Activated naive CD8-positive, alpha-beta T cell treated with anti-CD3 and anti-CD28 coated beads, Interleukin-2, amount 10 ng/mL, durations not matched to agents 7 days and 5 days (primary cell): Measurements from ENCODE around the gene GPS2. TPM values are rescaled to one million over a fixed set of nuclear protein-coding genes. Genes with fewer than 3 reads are reported as not detected.

Experiments
- ATAC-seq: fragments of 150-1000 bp; cut with Tn5 transposase; one replicate; pipeline ENCODE4 v1.10.0; 2021; ENCODE audit warnings: low read depth, moderate library complexity
- POLR2A ChIA-PET: fragments of 350-600 bp; sonication (Branson Sonifier 250); formaldehyde crosslinking; loops from one replicate; lab custom pipeline; 2021; ENCODE audit warnings: antibody characterized with exemption; lab: Charles Lee
- DNase-seq: peaks from one replicate; pipeline ENCODE4 v3.0.0; 2021
- H3K27ac Mint-ChIP-seq: one replicate; pipeline ENCODE4 v1.8.0; 2022; ENCODE audit warnings: mild to moderate bottlenecking, mixed read lengths
- H3K27me3 Mint-ChIP-seq: one replicate; pipeline ENCODE4 v1.8.0; 2022; ENCODE audit warnings: mild to moderate bottlenecking, moderate library complexity, mixed read lengths
- H3K36me3 Mint-ChIP-seq: one replicate; pipeline ENCODE4 v1.8.0; 2021; ENCODE audit warnings: mild to moderate bottlenecking, mixed read lengths
- H3K4me1 Mint-ChIP-seq: one replicate; pipeline ENCODE4 v1.8.0; 2021; ENCODE audit warnings: mixed read lengths
- H3K4me3 Mint-ChIP-seq: one replicate; pipeline ENCODE4 v1.8.0; 2022; ENCODE audit warnings: mild to moderate bottlenecking, moderate library complexity, mixed read lengths
- H3K9me3 Mint-ChIP-seq: one replicate; pipeline ENCODE4 v1.8.0; 2021; ENCODE audit warnings: mixed read lengths
- total RNA-seq, 2 experiments: library from RNA; stranded (reverse); gene quantifications; one replicate each; pipeline ENCODE4 v1.2.3, GENCODE V29; 2021

GPS2 gene
- total RNA-seq, 2 experiments from 2014 or later, result 97.1 to 98.5 TPM

GRCh38 chr17:7281074-7281952 is 33.8 kb downstream of the GPS2 start, which contains the start of gene SLC2A4:
Gene SLC2A4, plus strand, starts transcription at chr17:7281718. Its CDS starts 217 bp downstream, at chr17:7281935.
- H3K9me3 Mint-ChIP-seq, result no peaks in the 10 kb centered on the region
- peaks cover 14% of the 10 kb centered on the region for H3K4me1 Mint-ChIP-seq
- no peaks in the 10 kb centered on the region for H3K36me3 Mint-ChIP-seq
- POLR2A ChIA-PET, result interaction anchor here (0.7 to 2.7 kb wide), 8 partner anchors 11 to 407 kb away, joined by 3 to 7 read pairs (median 4); partner anchors contain the start of genes ACADVL, ACAP1, DLG4 and WRAP53
- ATAC-seq (peak; percentile 74), DNase-seq (peak; percentile 89)
- no peak within 1 kb of the TSS for H3K27ac Mint-ChIP-seq
- H3K27me3 Mint-ChIP-seq, result peaks cover 30% of the 10 kb centered on the region
- peak within 1 kb of the TSS; percentile 80 for H3K4me3 Mint-ChIP-seq

GRCh38 chr17:7280519-7281073 is 34.6 kb downstream of the GPS2 start:
- peak; percentile 90 for DNase-seq
- Mint-ChIP-seq H3K27ac (no peak overlapping the region), H3K4me3 (peak overlapping the region; percentile 80), H3K9me3 (no peaks in the 10 kb centered on the region), H3K36me3 (no peaks in the 10 kb centered on the region), H3K4me1 (peaks cover 14% of the 10 kb centered on the region), H3K27me3 (peaks cover 28% of the 10 kb centered on the region)
- peak; percentile 75 for ATAC-seq
- POLR2A ChIA-PET, result interaction anchor here (0.5 to 2.7 kb wide), 8 partner anchors 12 to 407 kb away, joined by 3 to 7 read pairs (median 5); partner anchors contain the start of genes ACADVL, DLG4 and WRAP53

GRCh38 chr17:7279448-7279847 is 35.7 kb downstream of the GPS2 start:
- POLR2A ChIA-PET, result interaction anchor here (0.6 kb wide), 1 partner anchor 482 kb away, joined by 5 read pairs; no protein-coding TSS in a partner anchor
- ATAC-seq (no peak), DNase-seq (no peak)
- Mint-ChIP-seq H3K9me3 (no peaks in the 10 kb centered on the region), H3K4me3 (no peak overlapping the region), H3K27me3 (peaks cover 28% of the 10 kb centered on the region), H3K4me1 (peaks cover 14% of the 10 kb centered on the region), H3K27ac (no peak overlapping the region), H3K36me3 (no peaks in the 10 kb centered on the region)

- POLR2A ChIA-PET, result interaction anchor here (1.3 kb wide), 1 partner anchor 128 kb away, joined by 3 read pairs; the partner anchor contains the start of gene PLSCR3
- Mint-ChIP-seq H3K9me3 (no peaks in the 10 kb centered on the region), H3K36me3 (no peaks in the 10 kb centered on the region), H3K4me3 (no peak overlapping the region), H3K27ac (no peak overlapping the region), H3K4me1 (peaks cover 18% of the 10 kb centered on the region), H3K27me3 (peaks cover 33% of the 10 kb centered on the region)
- ATAC-seq, result no peak
- DNase-seq, result no peak
Measured at GRCh38 chr17:7266784-7267183, 48.4 kb downstream of the GPS2 start.

- Mint-ChIP-seq H3K27ac (peak overlapping the region; percentile 60), H3K4me3 (peak overlapping the region; percentile 77)
Measured at GRCh38 chr17:7263801-7264078, 51.4 kb downstream of the GPS2 start.

GRCh38 chr17:7262935-7263800 is 52.0 kb downstream of the GPS2 start:
- Mint-ChIP-seq H3K9me3 (no peaks in the 10 kb centered on the region), H3K27me3 (peaks cover 33% of the 10 kb centered on the region), H3K36me3 (no peaks in the 10 kb centered on the region), H3K4me3 (peak overlapping the region; percentile 77), H3K27ac (peak overlapping the region; percentile 53), H3K4me1 (peaks cover 22% of the 10 kb centered on the region)
- DNase-seq (peak; percentile 41), ATAC-seq (peak; percentile 16)
- POLR2A ChIA-PET, result no interaction called here

More at GRCh38 chr17:7263801-7264078, 51.4 kb downstream of the GPS2 start:
- no peak for DNase-seq
- Mint-ChIP-seq H3K4me1 (peaks cover 22% of the 10 kb centered on the region), H3K36me3 (no peaks in the 10 kb centered on the region), H3K9me3 (no peaks in the 10 kb centered on the region), H3K27me3 (peaks cover 33% of the 10 kb centered on the region)
- no peak for ATAC-seq
- POLR2A ChIA-PET, result no interaction called here

Other genes with a start within 250 kb of the GPS2 start
- gene CLEC10A, start 235.1 kb downstream of the GPS2 start, total RNA-seq, result under 1 TPM; 0.45 to 0.64 TPM
- not detected for gene ASGR2, start 200.5 kb downstream of the GPS2 start, total RNA-seq
- gene ASGR1, start 136.0 kb downstream of the GPS2 start, total RNA-seq, result 1 to 10 TPM; 1.1 to 1.5 TPM
- 10 to 100 TPM; 21.2 to 22.4 TPM for gene DLG4, start 95.5 kb downstream of the GPS2 start, total RNA-seq
- 100 to 1,000 TPM; 417 to 434 TPM for gene ACADVL, start 95.4 kb downstream of the GPS2 start, total RNA-seq
- 10 to 100 TPM; 62.1 to 67.3 TPM for gene DVL2, start 80.8 kb downstream of the GPS2 start, total RNA-seq
- 10 to 100 TPM; 49.9 to 50.4 TPM for gene PHF23, start 75.9 kb downstream of the GPS2 start, total RNA-seq
- gene GABARAP, start 72.9 kb downstream of the GPS2 start, total RNA-seq, result 100 to 1,000 TPM; 244 to 251 TPM
- 100 to 1,000 TPM; 157 to 160 TPM for gene CTDNEP1, start 63.6 kb downstream of the GPS2 start, total RNA-seq
- 10 to 100 TPM; 49.5 to 52.0 TPM for gene ELP5, start 63.1 kb downstream of the GPS2 start, total RNA-seq
- gene CLDN7, start 52.9 kb downstream of the GPS2 start, total RNA-seq, result 1 to 10 TPM; 1.7 to 2.6 TPM
- not detected for gene SLC2A4, start 33.6 kb downstream of the GPS2 start, total RNA-seq
- 1 to 10 TPM in 1 of 2 experiments, under 1 TPM in 1; 0.37 to 1.2 TPM for gene YBX2, start 20.7 kb downstream of the GPS2 start, total RNA-seq
- gene EIF5A, start 7.7 kb downstream of the GPS2 start, total RNA-seq, result 100 to 1,000 TPM; 420 to 451 TPM
- 10 to 100 TPM; 53.4 to 58.6 TPM for gene NEURL4, start 14.0 kb upstream of the GPS2 start, total RNA-seq
- 100 to 1,000 TPM; 710 to 756 TPM for gene ACAP1, start 21.2 kb upstream of the GPS2 start, total RNA-seq
- 1 to 10 TPM; 8.1 to 8.7 TPM for gene KCTD11, start 36.8 kb upstream of the GPS2 start, total RNA-seq
- not detected for gene TMEM95, start 39.8 kb upstream of the GPS2 start, total RNA-seq
- gene TNK1, start 65.7 kb upstream of the GPS2 start, total RNA-seq, result 1 to 10 TPM; 5.2 to 6.5 TPM
- gene PLSCR3, start 79.2 kb upstream of the GPS2 start, total RNA-seq, result 10 to 100 TPM; 79.3 to 82.1 TPM
- 10 to 100 TPM; 52.9 to 55.6 TPM for gene TMEM256, start 88.7 kb upstream of the GPS2 start, total RNA-seq
- 1 to 10 TPM; 8.0 to 8.7 TPM for gene NLGN2, start 92.5 kb upstream of the GPS2 start, total RNA-seq
- not detected for gene SPEM1, start 105.0 kb upstream of the GPS2 start, total RNA-seq
- not detected for gene SPEM2, start 110.3 kb upstream of the GPS2 start, total RNA-seq
- gene SPEM3, start 113.5 kb upstream of the GPS2 start, total RNA-seq, result not detected
- gene TMEM102, start 120.1 kb upstream of the GPS2 start, total RNA-seq, result 10 to 100 TPM; 15.7 to 17.7 TPM
- gene FGF11, start 124.2 kb upstream of the GPS2 start, total RNA-seq, result 10 to 100 TPM; 25.4 to 28.5 TPM
- 10 to 100 TPM; 15.2 to 15.7 TPM for gene CHRNB1, start 129.7 kb upstream of the GPS2 start, total RNA-seq
- gene ZBTB4, start 164.3 kb upstream of the GPS2 start, total RNA-seq, result 10 to 100 TPM; 56.0 to 58.6 TPM
- not detected for gene SLC35G6, start 166.1 kb upstream of the GPS2 start, total RNA-seq
- gene POLR2A, start 169.0 kb upstream of the GPS2 start, total RNA-seq, result 100 to 1,000 TPM; 192 to 214 TPM
- gene TNFSF12, start 233.7 kb upstream of the GPS2 start, total RNA-seq, result 10 to 100 TPM; 93.0 to 95.7 TPM
- gene TNFSF13, start 243.4 kb upstream of the GPS2 start, total RNA-seq, result 1 to 10 TPM; 8.2 to 8.4 TPM
- gene SENP3, start 246.6 kb upstream of the GPS2 start, total RNA-seq, result 10 to 100 TPM; 43.7 to 50.2 TPM